ENCODE results near the gene NKD1.

NKD1 gene

DNA sequence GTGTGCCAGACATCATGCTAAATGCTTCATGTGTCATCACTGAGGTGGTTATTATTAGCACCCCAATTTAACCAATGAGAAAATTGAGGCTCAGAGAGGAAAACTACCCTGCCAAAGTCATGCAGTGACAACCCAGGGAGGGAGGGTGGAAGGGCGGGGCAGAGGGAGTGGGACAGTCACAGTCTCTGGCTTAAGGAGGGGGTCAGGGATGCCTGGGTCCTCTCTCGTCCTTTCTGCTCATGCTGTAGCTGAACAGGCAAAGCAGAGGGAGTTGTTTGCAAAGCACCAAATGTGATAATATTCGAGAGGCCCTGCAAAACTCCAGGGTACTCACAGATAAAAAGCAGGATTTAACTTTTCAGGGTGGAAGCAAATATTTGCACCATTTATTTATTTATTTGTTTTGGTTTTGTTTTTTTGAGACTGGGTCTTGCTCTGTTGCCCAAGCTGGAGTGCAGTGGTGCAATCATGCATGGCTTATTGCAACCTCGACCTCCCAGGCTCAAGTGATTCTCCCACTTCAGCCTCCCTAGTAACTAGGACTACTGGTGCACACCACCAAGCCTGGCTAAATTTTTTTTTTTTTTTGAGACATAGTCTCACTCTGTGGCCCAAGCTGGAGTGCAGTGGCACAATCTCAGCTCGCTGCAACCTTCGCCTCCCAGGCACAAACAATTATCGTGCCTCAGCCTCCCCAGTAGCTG is 47.9 kb upstream of the NKD1 start:
- H4K8ac ChIP-seq (ENCODE audit: low read length) = no peak overlapping the region
- H3K79me1 ChIP-seq (replicated peaks; ENCODE audit: low read length, poor library complexity, severe bottlenecking) = no peaks in the 10 kb centered on the region
- no peak overlapping the region for H2BK12ac ChIP-seq (ENCODE audit: low read length in 2 of 2)
- no peak overlapping the region for H3K4ac ChIP-seq (ENCODE audit: low read depth in 1 of 2, low read length in 2 of 2)
- H4K91ac ChIP-seq (ENCODE audit: low read length) = no peak overlapping the region
- no peak overlapping the region for H3K4me2 ChIP-seq (ENCODE audit: low read length, poor library complexity, severe bottlenecking)
- peaks cover 0 to 33% of the 10 kb centered on the region in 2 experiments for H3K27me3 ChIP-seq (ENCODE audit: control insufficient read depth in 1 of 2, insufficient read depth in 1 of 2, low read length in 2 of 2)
- 78% methylated on average over 7 of the region's 7 CpGs for WGBS
- H3K14ac ChIP-seq (ENCODE audit: low read length in 2 of 2) = no peak overlapping the region
- H2BK15ac ChIP-seq (ENCODE audit: low read depth, poor library complexity, severe bottlenecking) = no peak overlapping the region
- H3K18ac ChIP-seq (ENCODE audit: low read depth in 1 of 2, low read length in 2 of 2) = no peak overlapping the region
- no peaks in the 10 kb centered on the region for H3K4me1 ChIP-seq (ENCODE audit: control insufficient read depth, insufficient read depth, low read depth, low read length)
- H3K9me3 ChIP-seq (ENCODE audit: control insufficient read depth, low read length) = no peaks in the 10 kb centered on the region
- no peak overlapping the region for H2AK5ac ChIP-seq (ENCODE audit: low read length, severe bottlenecking)
- H3K9ac ChIP-seq (ENCODE audit: low read length) = no peak overlapping the region
- H3K23ac ChIP-seq (ENCODE audit: low read length in 2 of 2) = no peak overlapping the region
- H2AFZ ChIP-seq (ENCODE audit: low read depth, low read length) = no peak overlapping the region
- H2BK120ac ChIP-seq (ENCODE audit: low read depth, low read length) = no peak overlapping the region
- no peak for DNase-seq
- H3K27ac ChIP-seq (ENCODE audit: low read length, poor library complexity, severe bottlenecking) = no peak overlapping the region
- H3K36me3 ChIP-seq (ENCODE audit: control insufficient read depth in 1 of 2, insufficient read depth in 2 of 2, low read depth in 1 of 2, low read length in 2 of 2) = no peaks in the 10 kb centered on the region
- H2BK5ac ChIP-seq (ENCODE audit: low read depth, low read length, poor library complexity, severe bottlenecking) = no peak overlapping the region
- H3K4me3 ChIP-seq (ENCODE audit: insufficient read depth in 1 of 2, low read depth in 1 of 2, low read length in 2 of 2) = no peak overlapping the region

DNA sequence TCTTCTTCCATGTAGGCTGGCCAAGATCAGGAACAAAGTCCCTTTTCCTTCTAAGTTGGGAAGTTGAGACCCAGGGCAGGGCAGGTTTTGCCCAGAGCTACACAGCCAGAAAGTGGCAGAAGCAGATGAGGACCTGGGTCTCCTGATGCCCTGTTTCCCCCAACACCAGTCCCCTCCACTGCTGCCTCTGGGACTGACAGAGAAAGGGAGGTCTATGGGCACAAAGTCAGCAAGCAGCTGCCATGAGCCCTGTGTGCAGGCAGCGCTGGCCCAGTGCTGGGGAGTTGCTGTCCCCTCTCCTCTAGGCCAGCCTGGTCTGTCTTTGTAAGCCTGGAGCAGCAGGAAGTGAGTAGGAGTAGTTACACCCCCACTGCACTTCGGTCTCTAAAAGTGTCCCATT is 46.9 kb upstream of the NKD1 start:
- no peak overlapping the region for H4K8ac ChIP-seq (ENCODE audit: low read length)

DNA sequence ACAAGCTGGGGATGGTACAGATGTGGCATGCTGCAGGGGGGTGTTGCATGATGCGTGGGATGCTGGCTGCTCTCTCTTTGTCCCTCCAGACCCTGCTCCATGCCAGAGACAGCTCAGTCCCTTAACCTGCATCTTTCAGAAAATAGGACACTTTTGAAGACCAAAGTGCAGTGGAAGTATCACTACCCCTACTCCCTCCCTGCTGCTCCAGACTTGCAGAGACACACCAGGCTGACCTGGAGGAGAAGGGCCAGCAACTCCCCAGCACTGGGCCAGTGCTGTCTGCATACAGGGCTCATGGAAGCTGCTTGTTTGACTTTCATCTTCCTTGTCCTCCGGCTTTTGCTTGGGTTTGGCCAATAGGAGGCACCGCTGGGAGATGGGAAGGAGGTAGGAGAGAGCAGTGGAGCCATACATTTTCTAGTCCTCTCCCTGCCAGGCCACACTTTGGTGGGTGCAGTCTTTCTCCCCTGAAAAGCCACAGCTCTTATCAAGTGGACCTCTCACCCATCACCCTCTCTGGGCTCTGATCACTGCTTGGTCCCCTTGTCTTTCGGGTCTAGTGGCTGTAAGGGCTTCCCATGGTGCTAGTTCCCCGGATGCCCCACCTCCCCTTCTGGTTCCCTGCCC is 46.1 kb upstream of the NKD1 start:
- no peak for DNase-seq
- no peak overlapping the region for H3K14ac ChIP-seq (ENCODE audit: low read length in 2 of 2)
- H3K4me2 ChIP-seq (ENCODE audit: low read length, poor library complexity, severe bottlenecking) = no peak overlapping the region
- no peak overlapping the region for H2AFZ ChIP-seq (ENCODE audit: low read depth, low read length)
- no peak overlapping the region for H2BK12ac ChIP-seq (ENCODE audit: low read length in 2 of 2)
- H3K23ac ChIP-seq (ENCODE audit: low read length in 2 of 2) = no peak overlapping the region
- WGBS = 79% methylated on average over 5 of the region's 5 CpGs
- no peak overlapping the region for H2BK15ac ChIP-seq (ENCODE audit: low read depth, poor library complexity, severe bottlenecking)
- peaks cover 4 to 49% of the 10 kb centered on the region in 2 experiments for H3K27me3 ChIP-seq (ENCODE audit: control insufficient read depth in 1 of 2, insufficient read depth in 1 of 2, low read length in 2 of 2)
- no peaks in the 10 kb centered on the region for H3K79me1 ChIP-seq (replicated peaks; ENCODE audit: low read length, poor library complexity, severe bottlenecking)
- no peak overlapping the region for H4K91ac ChIP-seq (ENCODE audit: low read length)
- H2AK5ac ChIP-seq (ENCODE audit: low read length, severe bottlenecking) = no peak overlapping the region
- H2BK120ac ChIP-seq (ENCODE audit: low read depth, low read length) = no peak overlapping the region
- no peak overlapping the region for H4K8ac ChIP-seq (ENCODE audit: low read length)
- no peak overlapping the region for H3K4ac ChIP-seq (ENCODE audit: low read depth in 1 of 2, low read length in 2 of 2)
- H3K36me3 ChIP-seq (ENCODE audit: control insufficient read depth in 1 of 2, insufficient read depth in 2 of 2, low read depth in 1 of 2, low read length in 2 of 2) = no peaks in the 10 kb centered on the region
- H3K27ac ChIP-seq (ENCODE audit: low read length, poor library complexity, severe bottlenecking) = no peak overlapping the region
- no peak overlapping the region for H3K9ac ChIP-seq (ENCODE audit: low read length)
- no peaks in the 10 kb centered on the region for H3K4me1 ChIP-seq (ENCODE audit: control insufficient read depth, insufficient read depth, low read depth, low read length)
- H3K18ac ChIP-seq (ENCODE audit: low read depth in 1 of 2, low read length in 2 of 2) = no peak overlapping the region
- no peak overlapping the region for H3K4me3 ChIP-seq (ENCODE audit: insufficient read depth in 1 of 2, low read depth in 1 of 2, low read length in 2 of 2)
- no peak overlapping the region for H2BK5ac ChIP-seq (ENCODE audit: low read depth, low read length, poor library complexity, severe bottlenecking)
- no peaks in the 10 kb centered on the region for H3K9me3 ChIP-seq (ENCODE audit: control insufficient read depth, low read length)

More for the DNA sequence above, 46.9 kb upstream of the NKD1 start:
- Histone ChIP-seq H3K36me3 (ENCODE audit: control insufficient read depth in 1 of 2, insufficient read depth in 2 of 2, low read depth in 1 of 2, low read length in 2 of 2) (no peaks in the 10 kb centered on the region), H3K4me1 (ENCODE audit: control insufficient read depth, insufficient read depth, low read depth, low read length) (no peaks in the 10 kb centered on the region), H2AFZ (ENCODE audit: low read depth, low read length) (no peak overlapping the region), H2BK5ac (ENCODE audit: low read depth, low read length, poor library complexity, severe bottlenecking) (no peak overlapping the region), H3K18ac (ENCODE audit: low read depth in 1 of 2, low read length in 2 of 2) (no peak overlapping the region), H3K27ac (ENCODE audit: low read length, poor library complexity, severe bottlenecking) (no peak overlapping the region), H3K27me3 (ENCODE audit: control insufficient read depth in 1 of 2, insufficient read depth in 1 of 2, low read length in 2 of 2) (peaks cover 4 to 41% of the 10 kb centered on the region in 2 experiments), H3K23ac (ENCODE audit: low read length in 2 of 2) (no peak overlapping the region), H2AK5ac (ENCODE audit: low read length, severe bottlenecking) (no peak overlapping the region), H3K14ac (ENCODE audit: low read length in 2 of 2) (no peak overlapping the region), H3K4me2 (ENCODE audit: low read length, poor library complexity, severe bottlenecking) (no peak overlapping the region), H2BK15ac (ENCODE audit: low read depth, poor library complexity, severe bottlenecking) (no peak overlapping the region), H4K91ac (ENCODE audit: low read length) (no peak overlapping the region), H2BK12ac (ENCODE audit: low read length in 2 of 2) (no peak overlapping the region), H3K4me3 (ENCODE audit: insufficient read depth in 1 of 2, low read depth in 1 of 2, low read length in 2 of 2) (no peak overlapping the region), H3K79me1 (replicated peaks; ENCODE audit: low read length, poor library complexity, severe bottlenecking) (no peaks in the 10 kb centered on the region), H3K9ac (ENCODE audit: low read length) (no peak overlapping the region), H2BK120ac (ENCODE audit: low read depth, low read length) (no peak overlapping the region), H3K4ac (ENCODE audit: low read depth in 1 of 2, low read length in 2 of 2) (no peak overlapping the region), H3K9me3 (ENCODE audit: control insufficient read depth, low read length) (no peaks in the 10 kb centered on the region)
- 42% methylated on average over 1 of the region's 2 CpGs for WGBS
- DNase-seq = no peak

DNA sequence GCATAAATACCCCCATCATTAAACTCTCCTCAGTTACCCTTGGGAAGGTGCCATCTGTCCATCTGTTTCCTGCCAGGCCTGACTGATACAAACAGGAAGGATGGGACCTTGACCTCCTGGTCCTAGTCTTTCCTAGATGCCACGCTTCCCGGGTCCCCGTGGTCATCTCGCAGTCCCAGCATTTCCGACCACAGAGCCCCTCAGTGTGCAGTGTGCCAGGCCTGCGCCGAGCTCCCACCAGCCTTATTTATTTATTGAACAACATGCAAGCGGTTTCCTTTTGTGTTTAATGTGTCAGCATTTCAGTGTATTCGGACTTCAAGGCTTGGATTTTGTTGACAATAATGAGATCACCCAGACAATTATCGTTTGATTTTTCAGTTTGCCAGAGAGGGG is 45.6 kb upstream of the NKD1 start:
- H2BK5ac ChIP-seq (ENCODE audit: low read depth, low read length, poor library complexity, severe bottlenecking) = no peak overlapping the region
- no peaks in the 10 kb centered on the region for H3K9me3 ChIP-seq (ENCODE audit: control insufficient read depth, low read length)
- no peak overlapping the region for H2BK12ac ChIP-seq (ENCODE audit: low read length in 2 of 2)
- no peak overlapping the region for H2BK120ac ChIP-seq (ENCODE audit: low read depth, low read length)
- peaks cover 4 to 55% of the 10 kb centered on the region in 2 experiments for H3K27me3 ChIP-seq (ENCODE audit: control insufficient read depth in 1 of 2, insufficient read depth in 1 of 2, low read length in 2 of 2)
- H3K79me1 ChIP-seq (replicated peaks; ENCODE audit: low read length, poor library complexity, severe bottlenecking) = no peaks in the 10 kb centered on the region
- H3K4me3 ChIP-seq (ENCODE audit: insufficient read depth in 1 of 2, low read depth in 1 of 2, low read length in 2 of 2) = no peak overlapping the region
- no peak overlapping the region for H3K4me2 ChIP-seq (ENCODE audit: low read length, poor library complexity, severe bottlenecking)
- H3K4ac ChIP-seq (ENCODE audit: low read depth in 1 of 2, low read length in 2 of 2) = no peak overlapping the region
- 86% methylated on average over 10 of the region's 10 CpGs for WGBS
- no peak for DNase-seq
- H3K27ac ChIP-seq (ENCODE audit: low read length, poor library complexity, severe bottlenecking) = no peak overlapping the region
- H2BK15ac ChIP-seq (ENCODE audit: low read depth, poor library complexity, severe bottlenecking) = no peak overlapping the region
- H2AFZ ChIP-seq (ENCODE audit: low read depth, low read length) = no peak overlapping the region
- H4K8ac ChIP-seq (ENCODE audit: low read length) = no peak overlapping the region
- no peak overlapping the region for H3K18ac ChIP-seq (ENCODE audit: low read depth in 1 of 2, low read length in 2 of 2)
- no peak overlapping the region for H3K9ac ChIP-seq (ENCODE audit: low read length)
- H4K91ac ChIP-seq (ENCODE audit: low read length) = no peak overlapping the region
- no peak overlapping the region for H3K23ac ChIP-seq (ENCODE audit: low read length in 2 of 2)
- no peak overlapping the region for H2AK5ac ChIP-seq (ENCODE audit: low read length, severe bottlenecking)
- no peak overlapping the region for H3K14ac ChIP-seq (ENCODE audit: low read length in 2 of 2)
- no peaks in the 10 kb centered on the region for H3K36me3 ChIP-seq (ENCODE audit: control insufficient read depth in 1 of 2, insufficient read depth in 2 of 2, low read depth in 1 of 2, low read length in 2 of 2)
- no peaks in the 10 kb centered on the region for H3K4me1 ChIP-seq (ENCODE audit: control insufficient read depth, insufficient read depth, low read depth, low read length)

Data from mesenchymal stem cell (in vitro differentiated cells and primary cell).